ENCODE results near the gene CEP170.
"Not testable (repeated sequence)": the region's sequence is repeated elsewhere in the genome, so short reads cannot be mapped to it uniquely, and the experiment has no call there.

CEP170 gene

DNA sequence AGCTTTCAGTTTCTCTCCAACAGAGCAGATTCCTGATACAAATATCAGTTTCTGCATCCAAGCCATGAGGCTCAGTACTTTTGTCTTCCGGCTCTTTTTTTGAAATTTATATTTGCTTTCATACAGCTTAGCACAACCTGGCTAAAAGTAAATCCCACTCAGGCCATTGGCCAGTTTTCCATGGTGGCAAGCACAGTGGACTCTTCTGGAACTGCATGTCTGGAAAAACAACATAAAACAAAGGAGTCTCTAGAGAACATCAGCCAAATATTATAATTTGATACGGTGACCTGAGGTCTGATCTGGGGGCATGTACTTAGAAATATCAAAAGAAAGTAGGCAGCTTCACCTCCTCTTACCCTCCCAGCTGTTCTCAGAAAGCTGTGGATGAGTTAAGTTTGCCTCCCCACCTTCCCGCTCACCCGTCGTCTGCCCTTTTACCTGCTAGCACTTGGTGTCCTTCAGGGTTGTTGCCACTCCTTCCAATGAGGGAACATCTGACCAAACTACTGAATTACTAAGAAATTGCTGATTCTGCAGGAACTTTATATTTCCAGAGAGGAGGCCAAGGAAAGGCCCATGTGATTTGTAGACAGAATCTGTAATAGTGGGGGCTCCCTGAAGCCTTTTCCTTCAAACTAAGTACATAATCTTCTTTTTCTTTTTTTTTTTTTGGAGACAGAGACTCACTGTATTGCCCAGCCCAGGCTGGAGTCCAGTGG is 136.3 kb downstream of the CEP170 start:
- not testable (repeated sequence) for H3K79me2 ChIP-seq (ENCODE audit: control insufficient read depth, low read length); H3K9me3 ChIP-seq (ENCODE audit: control insufficient read depth, insufficient read depth, low read length); H3K4me3 ChIP-seq (ENCODE audit: low read length); H3K27ac ChIP-seq (ENCODE audit: low read depth, low read length); H3K36me3 ChIP-seq (ENCODE audit: control insufficient read depth, low read length); H3K4me2 ChIP-seq (ENCODE audit: low read length); H4K20me1 ChIP-seq (ENCODE audit: control insufficient read depth, insufficient read depth, low read depth, low read length); H3K27me3 ChIP-seq (ENCODE audit: control insufficient read depth, low read length); H3K9me2 ChIP-seq (replicated peaks; ENCODE audit: control insufficient read depth, low read length); H3F3A ChIP-seq (ENCODE audit: control insufficient read depth, insufficient read depth)
- H3K4me1 ChIP-seq (ENCODE audit: control insufficient read depth, low read length): peaks cover 27% of the 10 kb centered on the region

DNA sequence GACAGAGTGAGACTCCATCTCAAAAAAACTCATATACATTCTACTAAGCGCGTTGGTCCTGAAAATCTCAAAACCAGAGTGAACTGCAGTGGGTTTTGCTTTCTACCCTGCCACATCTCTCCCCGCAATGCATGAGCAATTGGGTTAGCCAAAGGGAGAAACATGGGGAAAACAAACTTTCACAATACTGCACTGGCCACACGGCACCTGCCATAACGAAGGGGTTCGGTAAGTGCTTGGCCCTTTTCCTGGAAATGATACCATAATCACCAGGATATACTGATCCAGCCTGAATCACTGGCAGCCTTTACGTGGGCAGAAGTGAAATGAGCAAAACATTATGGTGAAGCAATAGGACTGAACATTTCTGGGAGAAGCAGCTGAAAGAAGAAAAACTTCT is 138.9 kb downstream of the CEP170 start:
- not testable (repeated sequence) for H3K4me2 ChIP-seq (ENCODE audit: low read length); H4K20me1 ChIP-seq (ENCODE audit: control insufficient read depth, insufficient read depth, low read depth, low read length)

GRCh38 chr1:243114769-243115168 is 140.3 kb downstream of the CEP170 start:
- Histone ChIP-seq H3K4me2 (ENCODE audit: low read length) (peak overlapping the region; percentile 81), H3K27ac (ENCODE audit: low read depth, low read length) (peak overlapping the region; percentile 82), H3K4me3 (ENCODE audit: low read length) (peak overlapping the region; percentile 64), H3K4me1 (ENCODE audit: control insufficient read depth, low read length) (peaks cover 67% of the 10 kb centered on the region)
- H3K79me2 ChIP-seq (ENCODE audit: control insufficient read depth, low read length); H3K27me3 ChIP-seq (ENCODE audit: control insufficient read depth, low read length); H3F3A ChIP-seq (ENCODE audit: control insufficient read depth, insufficient read depth); H3K9me3 ChIP-seq (ENCODE audit: control insufficient read depth, insufficient read depth, low read length); H4K20me1 ChIP-seq (ENCODE audit: control insufficient read depth, insufficient read depth, low read depth, low read length); H3K36me3 ChIP-seq (ENCODE audit: control insufficient read depth, low read length); H3K9me2 ChIP-seq (replicated peaks; ENCODE audit: control insufficient read depth, low read length): not testable (repeated sequence)

More for the DNA sequence above, 138.9 kb downstream of the CEP170 start:
- H3K4me3 ChIP-seq (ENCODE audit: low read length); H3K27me3 ChIP-seq (ENCODE audit: control insufficient read depth, low read length); H3K36me3 ChIP-seq (ENCODE audit: control insufficient read depth, low read length); H3K9me2 ChIP-seq (replicated peaks; ENCODE audit: control insufficient read depth, low read length); H3K9me3 ChIP-seq (ENCODE audit: control insufficient read depth, insufficient read depth, low read length); H3F3A ChIP-seq (ENCODE audit: control insufficient read depth, insufficient read depth); H3K79me2 ChIP-seq (ENCODE audit: control insufficient read depth, low read length); H3K27ac ChIP-seq (ENCODE audit: low read depth, low read length): not testable (repeated sequence)
- peaks cover 53% of the 10 kb centered on the region for H3K4me1 ChIP-seq (ENCODE audit: control insufficient read depth, low read length)

DNA sequence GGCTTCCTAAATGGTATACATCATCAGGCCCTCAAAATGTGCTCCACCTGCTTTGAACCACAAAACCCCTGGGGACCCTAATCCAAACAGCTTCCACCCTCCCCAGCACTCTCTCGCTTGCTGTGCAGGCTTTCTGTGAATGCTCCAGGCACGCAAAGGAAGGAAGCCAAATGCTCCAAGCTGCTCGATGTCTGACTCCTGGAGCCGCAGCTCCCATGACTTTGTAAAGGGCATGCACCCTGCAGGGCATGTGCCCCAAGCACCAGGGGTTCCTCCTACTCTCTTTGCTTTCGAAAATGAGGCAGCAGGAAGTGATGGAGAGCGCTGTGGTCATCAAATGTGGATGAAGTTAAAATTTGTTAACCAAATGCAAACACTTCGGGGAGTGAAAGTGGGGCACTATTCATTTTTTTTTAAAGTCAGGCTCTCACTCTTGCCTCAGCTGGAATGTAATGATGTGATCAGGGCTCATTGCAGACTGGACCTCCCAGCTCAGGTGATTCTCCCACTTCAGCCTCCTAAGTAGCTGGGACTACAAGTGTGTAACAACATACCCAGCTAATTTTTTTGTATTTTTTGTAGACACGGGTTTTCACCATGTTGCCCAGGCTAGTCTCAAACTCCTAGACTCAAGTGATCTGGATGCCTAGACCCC is 140.9 kb downstream of the CEP170 start:
- not testable (repeated sequence) for H4K20me1 ChIP-seq (ENCODE audit: control insufficient read depth, insufficient read depth, low read depth, low read length); H3K36me3 ChIP-seq (ENCODE audit: control insufficient read depth, low read length); H3K9me3 ChIP-seq (ENCODE audit: control insufficient read depth, insufficient read depth, low read length); H3K27me3 ChIP-seq (ENCODE audit: control insufficient read depth, low read length); H3K79me2 ChIP-seq (ENCODE audit: control insufficient read depth, low read length); H3K9me2 ChIP-seq (replicated peaks; ENCODE audit: control insufficient read depth, low read length); H3F3A ChIP-seq (ENCODE audit: control insufficient read depth, insufficient read depth)
- H3K4me1 ChIP-seq (ENCODE audit: control insufficient read depth, low read length): peaks cover 67% of the 10 kb centered on the region
- peak overlapping the region; percentile 81 for H3K4me2 ChIP-seq (ENCODE audit: low read length)
- H3K27ac ChIP-seq (ENCODE audit: low read depth, low read length): peak overlapping the region; percentile 82
- H3K4me3 ChIP-seq (ENCODE audit: low read length): peak overlapping the region; percentile 64

GRCh38 chr1:243107171-243107570 is 147.9 kb downstream of the CEP170 start:
- H3K9me2 ChIP-seq (replicated peaks; ENCODE audit: control insufficient read depth, low read length); H3K27me3 ChIP-seq (ENCODE audit: control insufficient read depth, low read length); H3K4me3 ChIP-seq (ENCODE audit: low read length); H3K9me3 ChIP-seq (ENCODE audit: control insufficient read depth, insufficient read depth, low read length); H3K79me2 ChIP-seq (ENCODE audit: control insufficient read depth, low read length); H3K36me3 ChIP-seq (ENCODE audit: control insufficient read depth, low read length); H3K27ac ChIP-seq (ENCODE audit: low read depth, low read length); H3F3A ChIP-seq (ENCODE audit: control insufficient read depth, insufficient read depth); H3K4me2 ChIP-seq (ENCODE audit: low read length); H4K20me1 ChIP-seq (ENCODE audit: control insufficient read depth, insufficient read depth, low read depth, low read length): not testable (repeated sequence)
- peaks cover 39% of the 10 kb centered on the region for H3K4me1 ChIP-seq (ENCODE audit: control insufficient read depth, low read length)

- Histone ChIP-seq H3K4me2 (ENCODE audit: low read length) (0 out of 2 replicates have a peak overlapping the region, but pooled peaks have one; percentile 11), H3K4me1 (ENCODE audit: control insufficient read depth, low read length) (peaks cover 26% of the 10 kb centered on the region)
- not testable (repeated sequence) for H4K20me1 ChIP-seq (ENCODE audit: control insufficient read depth, insufficient read depth, low read depth, low read length); H3K4me3 ChIP-seq (ENCODE audit: low read length); H3F3A ChIP-seq (ENCODE audit: control insufficient read depth, insufficient read depth); H3K36me3 ChIP-seq (ENCODE audit: control insufficient read depth, low read length); H3K9me2 ChIP-seq (replicated peaks; ENCODE audit: control insufficient read depth, low read length); H3K9me3 ChIP-seq (ENCODE audit: control insufficient read depth, insufficient read depth, low read length); H3K27me3 ChIP-seq (ENCODE audit: control insufficient read depth, low read length); H3K27ac ChIP-seq (ENCODE audit: low read depth, low read length); H3K79me2 ChIP-seq (ENCODE audit: control insufficient read depth, low read length)
These were observed 149.3 kb downstream of the CEP170 start for GRCh38 chr1:243105652-243106332.

- not testable (repeated sequence) for H3K9me3 ChIP-seq (ENCODE audit: control insufficient read depth, insufficient read depth, low read length); H4K20me1 ChIP-seq (ENCODE audit: control insufficient read depth, insufficient read depth, low read depth, low read length); H3K27ac ChIP-seq (ENCODE audit: low read depth, low read length); H3K27me3 ChIP-seq (ENCODE audit: control insufficient read depth, low read length); H3K79me2 ChIP-seq (ENCODE audit: control insufficient read depth, low read length); H3K9me2 ChIP-seq (replicated peaks; ENCODE audit: control insufficient read depth, low read length); H3K36me3 ChIP-seq (ENCODE audit: control insufficient read depth, low read length); H3F3A ChIP-seq (ENCODE audit: control insufficient read depth, insufficient read depth); H3K4me3 ChIP-seq (ENCODE audit: low read length)
- Histone ChIP-seq H3K4me2 (ENCODE audit: low read length) (0 out of 2 replicates have a peak overlapping the region, but pooled peaks have one; percentile 11), H3K4me1 (ENCODE audit: control insufficient read depth, low read length) (peaks cover 19% of the 10 kb centered on the region)
These were observed 150.0 kb downstream of the CEP170 start for GRCh38 chr1:243105104-243105503.

DNA sequence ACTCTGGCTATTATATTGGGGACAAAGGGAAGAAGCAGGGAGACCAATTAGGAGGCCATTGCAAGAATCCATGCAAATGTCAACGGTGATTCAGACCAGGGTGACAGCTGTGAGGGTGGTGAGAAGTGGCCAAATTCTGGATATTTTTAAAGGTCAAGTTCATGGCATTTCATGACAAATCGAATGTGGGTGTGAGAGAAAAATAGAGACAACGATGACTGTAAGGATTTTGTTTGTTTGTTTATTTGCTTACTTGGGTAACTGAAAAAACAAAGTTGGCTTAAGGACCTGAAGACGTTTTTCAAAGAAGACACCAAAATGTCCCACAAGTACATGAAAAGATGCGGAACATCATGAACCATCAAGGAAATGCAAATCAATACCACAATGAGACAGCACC is 150.6 kb downstream of the CEP170 start:
- not testable (repeated sequence) for H3K36me3 ChIP-seq (ENCODE audit: control insufficient read depth, low read length); H3K4me3 ChIP-seq (ENCODE audit: low read length); H3K79me2 ChIP-seq (ENCODE audit: control insufficient read depth, low read length); H3K27ac ChIP-seq (ENCODE audit: low read depth, low read length); H3K9me3 ChIP-seq (ENCODE audit: control insufficient read depth, insufficient read depth, low read length); H4K20me1 ChIP-seq (ENCODE audit: control insufficient read depth, insufficient read depth, low read depth, low read length); H3K4me2 ChIP-seq (ENCODE audit: low read length); H3F3A ChIP-seq (ENCODE audit: control insufficient read depth, insufficient read depth); H3K9me2 ChIP-seq (replicated peaks; ENCODE audit: control insufficient read depth, low read length); H3K27me3 ChIP-seq (ENCODE audit: control insufficient read depth, low read length)
- peaks cover 16% of the 10 kb centered on the region for H3K4me1 ChIP-seq (ENCODE audit: control insufficient read depth, low read length)

All from DOHH2 (cell line).